Naive thymus-derived CD4-positive, alpha-beta T cell (primary cell): ENCODE data around the gene PRKN. TPM values are rescaled to one million over a fixed set of nuclear protein-coding genes. Genes with fewer than 3 reads are reported as not detected.
A peak's percentile ranks its signal among the peaks of the same experiment; 100 is the strongest.

Source experiments
- ATAC-seq: fragments of 150-1000 bp; cut with Tn5 transposase; 2 replicates; pipeline ENCODE4 v1.10.0; 2021; ENCODE audit warnings: mild to moderate bottlenecking, moderate library complexity
- CTCF ChIA-PET: fragments of 350-600 bp; sonication (Branson Sonifier 250); formaldehyde crosslinking; loops from one replicate; lab custom pipeline; 2021; ENCODE audit warnings: antibody characterized with exemption; lab: Charles Lee
- POLR2A ChIA-PET: fragments of 350-600 bp; sonication (Branson Sonifier 250); formaldehyde crosslinking; loops from one replicate; lab custom pipeline; 2021; ENCODE audit warnings: antibody characterized with exemption, inconsistent platforms; lab: Charles Lee
- DNase-seq, 9 donors: peaks; one replicate each; pipeline versions ENCODE4 v3.0.0 to v3.0.0-alpha.2; 2020 to 2022; ENCODE audit warnings: mixed read lengths in 1 of 9
- H3K27ac ChIP-seq: one replicate; pipeline ENCODE4 v1.7.0; 2013; ENCODE audit warnings: mild to moderate bottlenecking, low read depth, low read length, moderate library complexity
- H3K27me3 ChIP-seq, 2 donors: one replicate each; pipeline ENCODE4 v1.7.0; 2013; ENCODE audit warnings: low read length in 2 of 2, mild to moderate bottlenecking in 2 of 2, moderate library complexity in 2 of 2; ENCODE audit not compliant: control insufficient read depth in 2 of 2, insufficient read depth in 2 of 2
- H3K36me3 ChIP-seq, 3 experiments: 1 replicate in 2 of 3; 2 replicates in 1 of 3; pipeline ENCODE4 v1.7.0; 2013; ENCODE audit warnings: low read length in 3 of 3, mild to moderate bottlenecking in 3 of 3, moderate library complexity in 1 of 3; ENCODE audit not compliant: insufficient read depth in 3 of 3, control insufficient read depth in 2 of 3
- H3K4me1 ChIP-seq, 2 donors: one replicate each; pipeline ENCODE4 v1.7.0; 2013; ENCODE audit warnings: low read length in 2 of 2, mild to moderate bottlenecking in 2 of 2, moderate library complexity in 1 of 2; ENCODE audit not compliant: control insufficient read depth in 2 of 2, insufficient read depth in 2 of 2
- H3K4me3 ChIP-seq: 2 replicates; pipeline ENCODE4 v1.7.0; 2013; ENCODE audit warnings: mild to moderate bottlenecking, low read length
- H3K9me3 ChIP-seq, 3 experiments: 1 replicate in 2 of 3; 2 replicates in 1 of 3; pipeline ENCODE4 v1.7.0; 2013; ENCODE audit warnings: low read length in 3 of 3; ENCODE audit not compliant: control insufficient read depth in 2 of 3
- H3K27ac Mint-ChIP-seq, 9 donors: one replicate each; pipeline ENCODE4 v1.8.0; 2020 to 2022; ENCODE audit warnings: mixed read lengths in 9 of 9, mild to moderate bottlenecking in 8 of 9, moderate library complexity in 5 of 9, inconsistent platforms in 2 of 9
- H3K27me3 Mint-ChIP-seq, 5 donors: one replicate each; pipeline ENCODE4 v1.8.0; 2021 to 2022; ENCODE audit warnings: mixed read lengths in 5 of 5, mild to moderate bottlenecking in 1 of 5
- H3K36me3 Mint-ChIP-seq, 5 donors: one replicate each; pipeline ENCODE4 v1.8.0; 2020 to 2022; ENCODE audit warnings: mixed read lengths in 5 of 5, mild to moderate bottlenecking in 3 of 5, inconsistent platforms in 1 of 5
- H3K4me1 Mint-ChIP-seq, 7 donors: one replicate each; pipeline ENCODE4 v1.8.0; 2020 to 2022; ENCODE audit warnings: mixed read lengths in 7 of 7, mild to moderate bottlenecking in 3 of 7, inconsistent platforms in 1 of 7
- H3K4me3 Mint-ChIP-seq, 10 donors: one replicate each; pipeline ENCODE4 v1.8.0; 2020 to 2022; ENCODE audit warnings: mild to moderate bottlenecking in 10 of 10, mixed read lengths in 10 of 10, moderate library complexity in 6 of 10, inconsistent platforms in 2 of 10
- H3K9me3 Mint-ChIP-seq, 11 donors: one replicate each; pipeline ENCODE4 v1.8.0; 2020 to 2022; ENCODE audit warnings: mixed read lengths in 11 of 11, mild to moderate bottlenecking in 4 of 11, inconsistent platforms in 1 of 11, moderate library complexity in 1 of 11
- intact Hi-C, 2 donors: fragments of 100-400 bp; cut with micrococcal nuclease; formaldehyde crosslinking; loops; one replicate each; pipeline ENCODE4 v1.15.1; 2023
- polyA plus RNA-seq, 2 donors: library from polyadenylated mRNA; unstranded; fragments of 300-500 nt; fragmentation: Illumina TruSeq; gene quantifications; one replicate each; pipeline ENCODE4 v1.2.3, GENCODE V29; 2021
- total RNA-seq, 6 experiments: library from RNA in 5 of 6; stranded (reverse) in 5 of 6; gene quantifications; 1 replicate in 5 of 6; 2 replicates in 1 of 6; pipeline ENCODE4 v1.2.3 and lab custom pipeline; 2021 to 2026

PRKN gene
- total and polyA plus RNA-seq, 7 experiments from 2014 or later, result 0.44 to 10.3 (median 8.1) TPM

DNA sequence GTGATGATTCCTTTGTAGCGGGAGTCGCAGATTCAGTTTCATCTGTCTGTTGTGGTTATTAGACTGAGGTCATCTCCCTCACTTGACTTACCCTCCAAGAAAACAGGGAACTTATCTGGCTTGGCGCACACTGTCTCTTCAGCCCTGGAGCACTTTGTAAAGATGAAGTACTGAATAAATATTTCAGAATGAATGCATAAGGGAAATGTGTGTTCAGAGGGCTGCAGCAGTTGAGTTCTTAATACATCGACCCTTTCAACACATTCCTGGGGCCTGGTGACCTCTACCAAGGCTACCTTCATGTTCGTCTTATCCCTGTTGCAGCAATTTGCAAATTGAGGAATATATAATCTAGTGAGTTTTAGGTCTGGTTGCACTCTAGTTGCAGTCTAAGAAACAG is 801.2 kb downstream of the PRKN start:
- H3K36me3 Mint-ChIP-seq, result peaks cover 0 to 9% (median 4%) of the 10 kb centered on the region in 5 donors
- no peak for DNase-seq
- H3K9me3 Mint-ChIP-seq, result peaks cover 0 to 4% (median 0%) of the 10 kb centered on the region in 11 donors
- POLR2A ChIA-PET, result no interaction called here
- no peaks in the 10 kb centered on the region for H3K27me3 ChIP-seq
- intact Hi-C loops, result no loop called here
- H3K9me3 ChIP-seq, result no peaks in the 10 kb centered on the region
- H3K27ac Mint-ChIP-seq, result no peak overlapping the region
- H3K4me1 Mint-ChIP-seq, result no peaks in the 10 kb centered on the region
- H3K27me3 Mint-ChIP-seq, result no peaks in the 10 kb centered on the region
- CTCF ChIA-PET, result interaction anchor here (0.6 kb wide), 1 partner anchor 10 kb away, joined by 5 read pairs; no protein-coding TSS in a partner anchor
- no peaks in the 10 kb centered on the region for H3K4me1 ChIP-seq
- H3K4me3 ChIP-seq, result no peak overlapping the region
- H3K4me3 Mint-ChIP-seq, result no peak overlapping the region
- no peak overlapping the region for H3K27ac ChIP-seq
- ATAC-seq, result no peak
- no peaks in the 10 kb centered on the region for H3K36me3 ChIP-seq

DNA sequence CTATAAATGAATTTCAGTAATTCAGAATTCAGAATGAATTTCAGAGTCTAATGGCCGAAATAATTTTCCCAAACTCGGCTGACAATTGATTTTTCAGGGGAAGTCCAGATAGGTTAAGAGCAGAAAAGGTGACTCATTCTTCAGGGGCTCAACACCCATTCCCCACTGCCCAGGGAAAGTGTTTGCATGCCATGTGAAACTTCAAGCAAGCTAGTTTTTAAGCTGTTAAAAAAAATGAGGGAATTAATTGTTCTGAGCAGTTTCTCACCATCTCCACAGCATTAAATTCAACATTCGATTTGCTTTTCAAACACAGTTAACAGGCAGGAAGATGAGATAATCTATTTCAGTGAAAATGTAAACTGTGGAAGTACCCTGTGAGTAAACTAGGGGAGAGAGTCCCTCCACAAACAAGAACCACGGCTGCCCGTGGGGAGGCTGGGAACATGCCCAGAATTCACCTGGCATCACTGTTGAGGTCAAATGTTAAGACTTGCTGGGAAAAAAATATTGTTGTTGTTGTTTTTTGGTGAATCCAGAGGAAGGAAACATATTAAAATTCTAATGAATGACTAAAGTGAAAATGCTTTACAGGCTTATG is 803.0 kb downstream of the PRKN start:
- ChIA-PET CTCF (no interaction called here), POLR2A (no interaction called here)
- no peaks in the 10 kb centered on the region for H3K27me3 ChIP-seq
- no peaks in the 10 kb centered on the region for H3K9me3 ChIP-seq
- Mint-ChIP-seq H3K4me1 (no peaks in the 10 kb centered on the region), H3K9me3 (no peaks in the 10 kb centered on the region), H3K36me3 (peaks cover 0 to 9% (median 4%) of the 10 kb centered on the region in 5 donors), H3K27me3 (no peaks in the 10 kb centered on the region), H3K27ac (no peak overlapping the region), H3K4me3 (no peak overlapping the region)
- H3K4me1 ChIP-seq, result no peaks in the 10 kb centered on the region
- intact Hi-C loops, result loop anchor here in 1 of 2 donors (5.0 kb wide), 1 partner anchor 177 kb away; no protein-coding TSS in a partner anchor
- ATAC-seq (no peak), DNase-seq (no peak)
- no peaks in the 10 kb centered on the region for H3K36me3 ChIP-seq
- H3K4me3 ChIP-seq, result no peak overlapping the region
- no peak overlapping the region for H3K27ac ChIP-seq

DNA sequence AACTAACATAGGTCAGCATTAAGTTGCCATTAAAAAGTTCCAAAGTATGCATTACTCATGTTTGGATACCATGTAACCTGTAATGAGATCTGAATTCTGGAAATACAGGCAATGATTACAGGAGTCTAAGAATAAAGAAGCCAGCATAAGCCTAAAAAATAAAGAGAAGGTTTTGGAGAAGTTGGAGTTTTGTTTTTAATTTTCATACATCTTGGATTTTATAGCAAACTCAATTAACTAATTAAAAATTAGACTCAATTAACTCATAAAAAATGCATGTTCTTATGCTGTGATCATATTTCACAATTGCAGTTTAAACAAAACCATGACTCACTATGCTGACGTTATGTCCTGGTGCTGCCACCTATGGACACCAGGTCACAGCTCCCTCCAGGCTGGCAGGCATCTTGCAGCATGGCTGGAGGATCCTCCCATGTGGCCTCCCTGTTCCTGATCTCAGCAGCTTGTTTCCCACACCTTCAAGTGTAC is 804.9 kb downstream of the PRKN start:
- Histone ChIP-seq H3K4me3 (no peak overlapping the region), H3K4me1 (no peaks in the 10 kb centered on the region), H3K9me3 (no peaks in the 10 kb centered on the region), H3K27ac (no peak overlapping the region), H3K36me3 (no peaks in the 10 kb centered on the region), H3K27me3 (no peaks in the 10 kb centered on the region)
- ChIA-PET POLR2A (no interaction called here), CTCF (no interaction called here)
- no peaks in the 10 kb centered on the region for H3K4me1 Mint-ChIP-seq
- H3K9me3 Mint-ChIP-seq, result no peaks in the 10 kb centered on the region
- no peak for ATAC-seq
- DNase-seq, result peak in 1 of 9 donors; percentile 24
- H3K4me3 Mint-ChIP-seq, result no peak overlapping the region
- H3K27me3 Mint-ChIP-seq, result no peaks in the 10 kb centered on the region
- H3K36me3 Mint-ChIP-seq, result peaks cover 0 to 4% (median 0%) of the 10 kb centered on the region in 5 donors
- intact Hi-C loops, result loop anchor here in 1 of 2 donors (5.0 kb wide), 1 partner anchor 175 kb away; no protein-coding TSS in a partner anchor
- H3K27ac Mint-ChIP-seq, result no peak overlapping the region

DNA sequence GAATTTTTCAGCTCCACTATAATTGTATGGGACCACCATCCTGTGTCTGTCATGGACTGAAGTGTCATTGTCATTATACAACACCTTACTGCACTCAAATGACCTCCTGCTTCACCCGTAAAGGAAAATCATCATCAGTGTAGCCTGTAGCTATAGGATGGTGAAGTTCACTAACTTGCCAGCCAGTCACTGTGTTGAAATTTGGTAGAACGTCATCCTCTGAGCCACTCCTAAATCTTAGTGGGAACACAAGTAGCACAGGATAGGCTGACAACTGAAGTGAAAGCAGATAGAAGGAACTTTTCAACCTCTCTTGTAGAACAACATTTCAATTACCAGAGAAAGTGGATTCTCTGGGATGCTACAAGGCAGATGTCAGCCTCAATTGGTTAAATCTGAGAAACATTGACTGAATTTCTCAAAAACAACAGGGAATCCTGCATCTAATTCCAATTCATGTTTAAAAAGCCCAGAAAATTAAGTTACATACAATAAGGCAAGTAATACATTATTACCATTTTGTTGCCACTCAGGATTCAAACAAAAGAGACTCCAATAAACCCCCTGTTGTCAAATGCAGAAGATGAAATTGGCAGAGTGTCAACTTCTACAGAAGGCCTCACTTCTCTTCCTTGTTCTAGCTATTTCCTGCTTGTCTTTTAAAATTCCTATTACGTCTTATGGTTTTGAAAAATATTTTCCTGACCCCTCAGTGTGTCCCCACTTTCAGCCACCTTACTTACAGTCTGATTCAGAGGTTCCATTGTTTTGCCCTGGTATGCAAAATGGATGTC is 805.8 kb downstream of the PRKN start:
- POLR2A ChIA-PET, result no interaction called here
- no peak overlapping the region for H3K4me3 ChIP-seq
- H3K9me3 Mint-ChIP-seq, result no peaks in the 10 kb centered on the region
- no peak overlapping the region for H3K27ac ChIP-seq
- DNase-seq (no peak), ATAC-seq (no peak)
- no peaks in the 10 kb centered on the region for H3K4me1 ChIP-seq
- H3K36me3 ChIP-seq, result no peaks in the 10 kb centered on the region
- peaks cover 0 to 4% (median 0%) of the 10 kb centered on the region in 5 donors for H3K36me3 Mint-ChIP-seq
- H3K27me3 ChIP-seq, result no peaks in the 10 kb centered on the region
- H3K27me3 Mint-ChIP-seq, result no peaks in the 10 kb centered on the region
- H3K27ac Mint-ChIP-seq, result no peak overlapping the region
- no peak overlapping the region for H3K4me3 Mint-ChIP-seq
- intact Hi-C loops, result loop anchor here in 1 of 2 donors (5.0 kb wide), 1 partner anchor 174 kb away; no protein-coding TSS in a partner anchor
- no peaks in the 10 kb centered on the region for H3K9me3 ChIP-seq
- no peaks in the 10 kb centered on the region for H3K4me1 Mint-ChIP-seq
- CTCF ChIA-PET, result no interaction called here

DNA sequence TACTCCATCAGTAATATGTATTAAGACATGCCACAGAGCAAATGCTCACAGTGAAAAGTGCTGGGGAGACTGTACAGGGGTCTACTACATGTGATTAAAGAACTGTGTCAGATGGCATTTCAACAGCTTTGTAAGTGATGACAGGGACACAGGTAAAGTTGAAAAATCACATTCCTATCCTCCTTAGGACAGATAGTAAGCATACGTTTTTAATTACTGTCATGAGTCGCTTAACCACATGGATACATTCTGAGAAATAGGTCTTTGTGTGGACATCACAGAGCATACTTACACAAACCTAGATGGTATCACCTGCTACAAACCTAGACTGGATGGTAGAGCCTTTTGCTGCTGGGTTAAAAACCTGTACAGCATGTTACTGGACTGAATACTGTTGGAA is 807.9 kb downstream of the PRKN start:
- H3K4me3 ChIP-seq, result no peak overlapping the region
- ChIA-PET POLR2A (no interaction called here), CTCF (no interaction called here)
- ATAC-seq, result no peak
- Mint-ChIP-seq H3K4me3 (no peak overlapping the region), H3K27me3 (no peaks in the 10 kb centered on the region), H3K4me1 (no peaks in the 10 kb centered on the region), H3K27ac (no peak overlapping the region), H3K36me3 (peaks cover 0 to 4% (median 0%) of the 10 kb centered on the region in 5 donors), H3K9me3 (no peaks in the 10 kb centered on the region)
- no peaks in the 10 kb centered on the region for H3K9me3 ChIP-seq
- no peaks in the 10 kb centered on the region for H3K4me1 ChIP-seq
- intact Hi-C loops, result loop anchor here in 1 of 2 donors (5.0 kb wide), 1 partner anchor 172 kb away; no protein-coding TSS in a partner anchor
- no peaks in the 10 kb centered on the region for H3K36me3 ChIP-seq
- no peak overlapping the region for H3K27ac ChIP-seq
- H3K27me3 ChIP-seq, result no peaks in the 10 kb centered on the region
- DNase-seq, result no peak

DNA sequence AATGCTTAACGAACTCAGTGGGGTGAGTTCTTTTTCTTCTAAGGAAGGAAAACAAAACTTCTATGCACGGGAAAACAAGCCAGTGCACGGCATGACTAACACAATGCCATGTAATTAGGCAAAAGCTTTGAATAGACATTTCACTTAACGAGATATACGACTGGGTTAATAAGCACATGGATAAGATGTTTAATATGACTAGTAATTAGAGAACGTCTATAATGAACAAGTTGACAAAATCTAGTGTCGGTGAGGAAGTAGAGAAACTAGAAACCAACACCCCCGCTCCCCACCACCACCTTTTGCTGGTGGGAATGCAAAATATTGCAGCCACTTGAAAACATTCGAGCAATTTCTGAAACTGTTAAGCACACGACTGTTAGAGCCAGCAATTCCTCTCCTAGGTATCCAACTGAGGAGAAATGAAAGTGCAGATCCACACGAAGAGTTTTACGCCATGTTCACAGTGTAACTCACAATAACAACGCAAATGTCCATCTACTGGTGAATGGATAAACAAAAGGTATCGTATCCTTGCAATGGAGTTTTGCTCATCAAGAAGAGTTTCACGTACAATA is 808.8 kb downstream of the PRKN start:
- intact Hi-C loops, result no loop called here
- no peak for DNase-seq
- Histone ChIP-seq H3K27me3 (no peaks in the 10 kb centered on the region), H3K36me3 (no peaks in the 10 kb centered on the region), H3K27ac (no peak overlapping the region), H3K4me1 (no peaks in the 10 kb centered on the region), H3K9me3 (no peaks in the 10 kb centered on the region), H3K4me3 (no peak overlapping the region)
- Mint-ChIP-seq H3K4me1 (no peaks in the 10 kb centered on the region), H3K27me3 (no peaks in the 10 kb centered on the region), H3K36me3 (peaks cover 0 to 4% (median 0%) of the 10 kb centered on the region in 5 donors), H3K4me3 (no peak overlapping the region), H3K9me3 (no peaks in the 10 kb centered on the region), H3K27ac (no peak overlapping the region)
- POLR2A ChIA-PET, result no interaction called here
- ATAC-seq, result no peak
- CTCF ChIA-PET, result no interaction called here
